GM19468 (cell line): ENCODE results near the gene NTM.
A peak's percentile ranks its signal among the peaks of the same experiment; 100 is the strongest.
"Not testable (repeated sequence)": the region's sequence is repeated elsewhere in the genome, so short reads cannot be mapped to it uniquely, and the experiment has no call there.

ENCODE experiments used
- ATAC-seq: cut with Tn5 transposase; IDR thresholded peaks from one replicate; pipeline ENCODE4 v1.9.1; 2021; ENCODE audit warnings: mild to moderate bottlenecking, moderate library complexity, moderate number of reproducible peaks; ENCODE audit not compliant: unreplicated experiment; ENCODE audit errors: extremely low read depth

Gene NTM

GRCh38 chr11:131675121-131675888 lies 304.9 kb downstream of the NTM start:
- ATAC-seq = no peak

DNA sequence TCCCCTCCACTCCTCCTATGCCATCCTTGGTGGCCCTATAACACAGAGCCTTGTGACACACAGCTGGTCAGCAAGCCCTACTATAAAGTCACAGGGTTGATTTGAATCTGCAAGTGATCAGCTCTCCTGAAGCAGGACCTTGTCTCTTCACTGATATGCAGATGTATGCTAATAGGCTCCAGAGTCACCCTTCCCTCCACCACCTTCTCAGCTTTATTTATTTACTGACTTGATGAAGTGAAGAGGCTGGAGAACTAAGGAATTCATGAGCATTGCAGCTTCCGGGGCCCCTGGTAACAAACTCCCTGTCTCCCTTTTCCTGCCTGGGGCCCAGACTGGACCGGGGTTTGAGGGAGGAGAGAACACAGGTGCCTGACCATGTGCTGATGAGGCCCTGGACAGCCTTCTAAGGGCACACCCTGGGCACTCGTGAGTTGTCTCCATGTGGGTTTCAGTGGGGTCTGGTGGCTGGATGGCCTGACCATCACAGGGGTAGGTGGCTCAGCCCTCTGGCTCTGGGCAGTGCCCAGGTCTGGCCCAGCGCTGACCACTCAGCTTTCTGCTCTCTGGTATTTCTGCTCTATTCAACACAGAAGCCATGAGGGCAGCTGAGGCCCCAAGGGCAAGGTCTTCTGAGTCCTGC lies 307.5 kb downstream of the NTM start:
- ATAC-seq = no peak

- ATAC-seq = no peak
Measured at GRCh38 chr11:131678658-131679340, 308.4 kb downstream of the NTM start.

GRCh38 chr11:131680448-131680847 lies 310.0 kb downstream of the NTM start:
- ATAC-seq = not testable (repeated sequence)

DNA sequence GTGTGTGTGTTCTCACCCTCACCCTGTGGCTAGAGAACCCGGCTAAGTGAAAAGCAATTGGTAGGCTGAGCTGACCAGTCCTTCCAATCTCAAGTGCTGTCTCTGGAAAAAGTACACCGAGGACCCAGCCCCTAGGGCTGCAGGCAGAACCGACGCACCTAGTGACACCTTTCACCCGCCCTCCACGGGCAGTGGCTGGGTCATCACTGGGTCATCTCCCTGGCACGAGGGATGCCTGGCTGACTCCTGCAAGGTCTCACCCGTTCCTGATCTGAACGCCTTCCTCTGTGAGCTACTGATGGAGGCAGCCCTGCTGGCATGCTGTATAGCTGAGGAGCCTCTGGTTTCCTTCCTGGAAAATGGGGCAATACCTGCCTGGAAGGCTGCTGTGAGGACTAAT lies 311.5 kb downstream of the NTM start:
- ATAC-seq = no peak

GRCh38 chr11:131682373-131683015 lies 312.1 kb downstream of the NTM start:
- ATAC-seq = no peak

DNA sequence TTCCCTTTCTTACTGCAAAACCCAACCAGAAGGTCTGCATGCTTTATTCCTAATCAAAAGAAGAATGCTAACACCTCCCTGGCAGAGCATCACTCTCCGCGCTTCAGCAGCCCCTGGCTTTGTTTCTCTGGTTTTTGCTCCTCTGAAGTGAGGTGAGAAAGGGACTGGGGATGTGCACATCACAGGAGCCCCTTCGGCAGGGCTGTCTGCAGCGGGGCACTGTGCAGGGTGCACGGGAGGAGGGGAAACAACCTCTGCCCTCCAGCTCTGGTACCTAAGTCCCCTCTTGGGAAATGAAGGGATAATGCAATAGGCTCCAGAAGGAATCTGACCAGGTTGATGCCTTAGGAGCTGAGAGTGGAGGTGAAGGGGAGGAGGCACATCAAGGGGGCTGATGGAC lies 312.7 kb downstream of the NTM start:
- ATAC-seq = no peak

DNA sequence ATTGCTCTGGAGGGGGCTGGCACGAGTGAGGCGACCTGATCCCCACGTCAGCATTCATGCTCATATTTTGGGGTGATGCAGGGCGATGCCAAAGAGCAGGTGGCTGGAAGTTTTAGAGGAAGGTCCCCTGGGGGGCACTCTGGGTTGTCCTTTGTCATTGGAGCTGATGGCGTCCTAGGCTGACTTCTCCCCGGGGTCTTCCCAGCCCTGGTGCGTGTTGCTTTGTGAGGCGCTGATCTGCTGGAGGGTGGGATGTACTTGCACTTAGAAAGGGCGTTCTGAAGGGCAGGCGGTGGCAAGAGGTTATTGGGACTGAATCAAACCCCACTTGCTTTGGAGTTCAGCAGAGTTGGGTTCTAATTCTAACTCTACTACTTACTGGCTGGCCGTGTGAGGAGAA lies 313.3 kb downstream of the NTM start:
- ATAC-seq = no peak

DNA sequence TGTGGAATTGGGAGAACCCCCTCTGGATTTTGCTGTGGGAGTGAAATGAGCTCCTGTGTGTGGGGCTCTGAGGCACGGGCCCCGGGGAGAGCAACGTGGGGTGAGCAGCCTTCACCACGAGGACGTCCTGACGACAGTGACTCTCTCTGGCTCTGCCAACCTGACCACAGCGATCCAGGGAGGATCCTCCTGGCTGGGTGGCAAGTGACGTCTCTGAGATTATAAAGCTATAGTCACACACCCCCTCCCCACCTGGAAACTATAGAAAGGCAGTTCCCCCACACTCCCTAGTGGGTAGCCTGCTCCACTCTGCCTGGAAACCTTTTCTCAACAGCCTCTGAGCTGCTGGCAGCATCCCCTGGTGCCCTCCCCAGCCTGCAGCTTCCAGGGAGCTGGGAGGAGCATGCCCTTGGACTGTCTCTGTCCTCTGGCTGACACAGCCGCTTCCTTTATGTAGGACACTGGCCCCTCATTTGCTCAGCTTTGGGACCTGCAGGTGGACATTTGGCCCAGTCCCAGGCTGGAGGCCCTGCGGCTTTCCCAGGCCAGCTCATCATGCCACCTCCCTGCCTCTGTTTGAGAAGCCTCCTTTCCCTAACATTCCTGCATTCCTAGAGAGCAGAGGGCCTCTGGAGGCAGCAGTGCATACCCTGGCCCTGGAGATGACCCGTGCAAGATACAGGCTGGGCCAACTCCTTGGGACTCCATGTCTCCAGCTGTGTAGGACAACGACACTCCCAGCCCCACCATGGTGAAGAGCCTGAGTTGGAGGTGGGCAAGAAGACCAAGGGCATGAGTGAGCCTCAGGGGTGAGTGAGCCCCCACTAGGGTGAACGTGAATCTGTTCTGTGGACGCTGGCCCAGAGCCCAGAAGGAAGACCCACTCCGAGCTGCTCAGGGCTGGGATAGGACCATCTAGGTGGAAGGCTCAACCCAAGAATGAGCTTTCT lies 314.0 kb downstream of the NTM start:
- no peak for ATAC-seq

DNA sequence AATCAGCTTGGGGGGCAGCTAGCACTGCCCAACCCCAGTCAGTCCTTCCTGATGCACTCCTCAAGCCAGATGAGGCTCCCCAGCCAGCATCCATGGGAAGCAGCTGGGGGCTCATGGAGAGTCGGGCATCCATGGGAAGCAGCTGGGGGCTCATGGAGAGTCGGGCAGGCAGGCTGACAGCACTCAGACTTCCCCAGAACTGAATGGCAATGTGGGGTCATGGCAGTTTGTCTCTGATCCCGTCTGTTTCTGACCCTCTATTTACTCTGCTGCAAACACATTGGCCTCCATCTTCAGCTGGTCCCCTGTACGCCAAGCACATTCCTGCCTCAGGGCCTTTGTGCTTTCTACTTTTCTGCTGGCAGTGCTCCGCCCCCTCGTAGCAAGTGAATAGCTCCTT lies 314.8 kb downstream of the NTM start:
- no peak for ATAC-seq

- ATAC-seq = no peak
Measured at GRCh38 chr11:131685906-131686305, 315.5 kb downstream of the NTM start.

DNA sequence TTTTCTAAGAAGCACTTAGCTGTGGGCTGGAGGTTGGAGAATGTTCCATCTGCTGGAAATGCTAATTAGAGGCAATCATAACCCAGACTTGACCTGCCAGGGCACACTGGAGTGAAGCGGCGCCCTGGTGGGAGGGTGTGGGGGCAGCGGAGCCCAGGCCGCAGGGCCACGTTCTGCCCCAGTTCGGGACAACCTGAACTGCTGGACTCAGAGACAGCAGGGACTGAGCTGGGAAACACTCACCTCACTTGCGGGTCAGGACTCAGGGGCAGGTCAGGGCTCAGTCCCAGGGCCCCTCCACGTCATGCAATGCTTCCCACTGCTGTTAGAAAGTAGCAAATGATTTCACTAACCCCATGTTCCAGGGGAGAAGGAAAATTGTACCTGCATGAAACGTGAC lies 316.4 kb downstream of the NTM start:
- ATAC-seq = no peak

DNA sequence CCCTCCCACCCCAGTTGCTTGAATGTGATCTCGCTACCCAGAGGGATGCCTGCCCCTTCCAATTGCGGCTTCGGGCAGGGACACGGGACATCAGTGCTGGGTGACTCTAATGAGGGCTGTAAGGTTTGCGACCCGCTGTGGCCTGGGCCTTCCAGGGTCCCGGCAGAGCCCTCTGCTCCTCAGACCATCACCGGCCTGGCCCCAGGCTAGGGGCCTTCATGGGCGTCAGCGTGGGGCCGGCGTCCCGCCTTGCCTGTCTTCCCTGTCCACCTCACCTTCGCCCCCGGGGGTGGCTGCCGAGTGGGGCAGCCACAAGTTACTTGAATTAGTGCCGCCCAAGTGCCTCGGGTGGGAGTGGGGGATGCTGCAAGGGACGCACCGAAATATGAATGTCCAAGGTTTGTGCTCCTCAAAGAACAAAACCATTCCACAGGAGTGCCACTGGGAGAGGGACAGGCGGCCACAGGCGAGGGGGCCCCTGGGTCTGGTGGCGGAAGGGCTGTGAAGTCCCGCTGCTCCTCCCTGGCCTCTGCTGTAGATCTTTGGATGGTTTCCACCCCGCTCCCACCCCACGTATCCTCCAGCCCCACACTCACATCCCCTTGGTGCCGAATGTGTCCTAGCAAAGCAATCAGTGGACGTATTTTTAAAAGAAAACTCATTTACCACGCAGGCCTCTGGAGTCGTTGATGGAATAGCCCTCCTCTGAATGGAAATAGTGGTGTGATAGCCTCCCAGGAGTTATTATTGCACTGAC lies 317.1 kb downstream of the NTM start:
- no peak for ATAC-seq

GRCh38 chr11:131688048-131688693 lies 317.8 kb downstream of the NTM start:
- ATAC-seq = peak; percentile 27

- no peak for ATAC-seq
Measured at GRCh38 chr11:131689049-131689925, 318.9 kb downstream of the NTM start.

DNA sequence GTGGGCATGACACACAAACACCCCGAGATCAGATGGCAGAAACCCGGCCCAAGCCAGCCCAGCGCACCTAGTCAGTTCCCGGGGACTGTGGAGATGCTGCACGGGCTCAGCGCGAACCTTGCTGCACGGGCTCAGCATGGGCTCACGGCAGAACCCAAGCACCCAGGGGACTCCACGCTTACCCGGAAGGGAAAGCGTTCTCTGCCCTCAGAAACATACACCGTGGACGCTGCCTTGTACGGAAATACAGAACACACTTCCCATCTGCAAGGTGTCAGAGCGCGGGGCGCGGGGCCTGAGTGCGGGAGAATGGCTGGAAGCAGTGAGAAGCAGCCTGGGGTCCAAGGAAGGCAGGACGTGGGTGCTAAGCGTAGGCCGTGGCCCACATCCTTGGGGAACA lies 319.9 kb downstream of the NTM start:
- no peak for ATAC-seq

GRCh38 chr11:131690776-131691175 lies 320.4 kb downstream of the NTM start:
- ATAC-seq = no peak
